H9 (cell line): ENCODE results near the gene RUNX1. TPM values are rescaled to one million over a fixed set of nuclear protein-coding genes. Genes with fewer than 3 reads are reported as not detected.

Source experiments
- DNase-seq: peaks from one replicate; pipeline ENCODE4 v3.0.0-alpha.2; 2017
- H2AFZ ChIP-seq: one replicate; pipeline ENCODE4 v1.6.1; 2013; ENCODE audit warnings: mild to moderate bottlenecking, low read length, control low read depth, moderate library complexity
- H2AK5ac ChIP-seq: 2 replicates; pipeline ENCODE4 v1.6.1; 2013; ENCODE audit warnings: low read length, control low read depth, mixed read lengths; ENCODE audit not compliant: insufficient read length
- H2BK120ac ChIP-seq: one replicate; pipeline ENCODE4 v1.6.1; 2013; ENCODE audit warnings: low read depth, mild to moderate bottlenecking, low read length, control low read depth, inconsistent platforms; ENCODE audit not compliant: poor library complexity, severe bottlenecking
- H2BK12ac ChIP-seq: 2 replicates; pipeline ENCODE4 v1.6.1; 2013; ENCODE audit warnings: low read length, control low read depth, mixed read lengths, low read depth; ENCODE audit not compliant: insufficient read length
- H2BK15ac ChIP-seq: 2 replicates; pipeline ENCODE4 v1.6.1; 2013; ENCODE audit warnings: low read depth, low read length, control low read depth
- H2BK20ac ChIP-seq: one replicate; pipeline ENCODE4 v1.6.1; 2013; ENCODE audit warnings: low read depth, mild to moderate bottlenecking, low read length, control low read depth, inconsistent platforms; ENCODE audit not compliant: poor library complexity, severe bottlenecking
- H2BK5ac ChIP-seq: 2 replicates; pipeline ENCODE4 v1.6.1; 2013; ENCODE audit warnings: low read length, control low read depth, mixed read lengths; ENCODE audit not compliant: insufficient read length
- H3K14ac ChIP-seq: 2 replicates; pipeline ENCODE4 v1.6.1; 2013; ENCODE audit warnings: low read length, control low read depth; ENCODE audit not compliant: insufficient read depth
- H3K18ac ChIP-seq: 2 replicates; pipeline ENCODE4 v1.6.1; 2013; ENCODE audit warnings: low read depth, mild to moderate bottlenecking, mixed read lengths, low read length, control low read depth; ENCODE audit not compliant: insufficient read length
- H3K23ac ChIP-seq: 2 replicates; pipeline ENCODE4 v1.6.1; 2013; ENCODE audit warnings: low read length, control low read depth, mixed read lengths, low read depth; ENCODE audit not compliant: insufficient read length
- H3K23me2 ChIP-seq: 2 replicates; pipeline ENCODE4 v1.6.1; 2013; ENCODE audit warnings: low read depth, mild to moderate bottlenecking, mixed read lengths, low read length, control low read depth; ENCODE audit not compliant: insufficient read length, poor library complexity, severe bottlenecking
- H3K27ac ChIP-seq: 2 replicates; pipeline ENCODE4 v1.5.1; 2013; ENCODE audit warnings: low read length, control low read depth, mixed read lengths, low read depth; ENCODE audit not compliant: insufficient read length
- H3K27me3 ChIP-seq: 2 replicates; pipeline ENCODE4 v1.6.1; 2013; ENCODE audit warnings: low read length, control low read depth, inconsistent platforms; ENCODE audit not compliant: insufficient read depth
- H3K4ac ChIP-seq: 2 replicates; pipeline ENCODE4 v1.6.1; 2013; ENCODE audit warnings: low read depth, mild to moderate bottlenecking, control low read depth, inconsistent platforms, low read length, moderate library complexity
- H3K4me1 ChIP-seq: 2 replicates; pipeline ENCODE4 v1.6.1; 2013; ENCODE audit warnings: low read length, control low read depth, inconsistent platforms; ENCODE audit not compliant: insufficient read depth
- H3K4me2 ChIP-seq: 2 replicates; pipeline ENCODE4 v1.6.1; 2013; ENCODE audit warnings: low read length, control low read depth, mixed read lengths; ENCODE audit not compliant: insufficient read length, insufficient read depth
- H3K56ac ChIP-seq: 2 replicates; pipeline ENCODE4 v1.6.1; 2013; ENCODE audit warnings: low read depth, mild to moderate bottlenecking, mixed read lengths, low read length, control low read depth; ENCODE audit not compliant: insufficient read length
- H3K79me1 ChIP-seq: 2 replicates; pipeline ENCODE4 v1.6.1; 2013; ENCODE audit warnings: low read depth, mild to moderate bottlenecking, moderate library complexity, low read length, control low read depth, inconsistent platforms; ENCODE audit not compliant: insufficient read depth, poor library complexity, severe bottlenecking
- H3K79me2 ChIP-seq: 2 replicates; pipeline ENCODE4 v1.6.1; 2013; ENCODE audit warnings: low read length, control low read depth, inconsistent platforms; ENCODE audit not compliant: insufficient read depth
- H3K9ac ChIP-seq: 2 replicates; pipeline ENCODE4 v1.6.1; 2013; ENCODE audit warnings: low read length, control low read depth, mixed read lengths; ENCODE audit not compliant: insufficient read length; ENCODE audit errors: extremely low read depth
- H3K9me3 ChIP-seq: one replicate; pipeline ENCODE4 v1.6.1; 2013; ENCODE audit warnings: low read depth, low read length, inconsistent platforms; ENCODE audit not compliant: control insufficient read depth
- H3T11ph ChIP-seq: one replicate; pipeline ENCODE4 v1.6.1; 2013; ENCODE audit warnings: mild to moderate bottlenecking, low read length, control low read depth, inconsistent platforms
- H4K20me1 ChIP-seq: one replicate; pipeline ENCODE4 v1.6.1; 2013; ENCODE audit not compliant: control insufficient read depth, insufficient read length, insufficient read depth
- H4K5ac ChIP-seq: 2 replicates; pipeline ENCODE4 v1.6.1; 2013; ENCODE audit warnings: low read depth, mild to moderate bottlenecking, mixed read lengths, low read length, control low read depth; ENCODE audit not compliant: insufficient read length
- H4K8ac ChIP-seq: replicated peaks from 2 replicates; pipeline ENCODE4 v1.6.1; 2013; ENCODE audit warnings: low read length, control low read depth, mixed read lengths, low read depth; ENCODE audit not compliant: insufficient read length
- H4K91ac ChIP-seq: 2 replicates; pipeline ENCODE4 v1.6.1; 2013; ENCODE audit warnings: low read depth, mild to moderate bottlenecking, moderate library complexity, mixed read lengths, low read length, control low read depth; ENCODE audit not compliant: insufficient read length
- H3K27ac Mint-ChIP-seq, 3 experiments: 2 replicates in 2 of 3; 3 replicates in 1 of 3; pipeline ENCODE4 v1.8.0; 2020 to 2021; ENCODE audit warnings: mixed read lengths in 3 of 3, mild to moderate bottlenecking in 1 of 3, moderate library complexity in 1 of 3
- H3K27me3 Mint-ChIP-seq: 2 replicates; pipeline ENCODE4 v1.8.0; 2021; ENCODE audit warnings: low read depth, mild to moderate bottlenecking, moderate library complexity, mixed read lengths
- H3K36me3 Mint-ChIP-seq, 3 experiments: 2 replicates in 2 of 3; 3 replicates in 1 of 3; pipeline ENCODE4 v1.8.0; 2020 to 2021; ENCODE audit warnings: low read depth in 3 of 3, mixed read lengths in 3 of 3; ENCODE audit not compliant: insufficient read depth in 1 of 3
- H3K4me1 Mint-ChIP-seq, 2 experiments: 2 replicates each; pipeline ENCODE4 v1.8.0; 2020; ENCODE audit warnings: mixed read lengths in 2 of 2
- H3K4me3 Mint-ChIP-seq, 2 experiments: 2 replicates in 1 of 2; 3 replicates in 1 of 2; pipeline ENCODE4 v1.8.0; 2020 to 2021; ENCODE audit warnings: mild to moderate bottlenecking in 2 of 2, mixed read lengths in 2 of 2, moderate library complexity in 1 of 2
- H3K9me3 Mint-ChIP-seq, 2 experiments: 2 replicates in 1 of 2; 3 replicates in 1 of 2; pipeline ENCODE4 v1.8.0; 2020; ENCODE audit warnings: mild to moderate bottlenecking in 2 of 2, mixed read lengths in 2 of 2, moderate library complexity in 1 of 2
- WGBS: extraction: QIAGEN DNeasy Blood & Tissue Kit; methylation state at CpG from one replicate; pipeline ENCODE4 v1.1.7; 2013; ENCODE audit warnings: missing lambda C conversion rate, low lambda C conversion rate, mixed read lengths; ENCODE audit not compliant: insufficient read length; ENCODE audit errors: extremely low coverage; 5-methylcytosine and 5-hydroxymethylcytosine counted together
- total RNA-seq: library from RNA; stranded (reverse); gene quantifications from 2 replicates; pipeline ENCODE4 v1.2.1, GENCODE V29; 2021
- TF ChIP-seq, protein P1 (sequence below): fragments of 200-600 bp; sonication (generic); conservative IDR thresholded peaks from 3 replicates; pipeline ENCODE4 v1.8.0; 2021; ENCODE audit warnings: antibody characterized with exemption, mild to moderate bottlenecking

The RUNX1 gene
- total RNA-seq, 1 experiment from 2014 or later: 0.72 TPM

DNA sequence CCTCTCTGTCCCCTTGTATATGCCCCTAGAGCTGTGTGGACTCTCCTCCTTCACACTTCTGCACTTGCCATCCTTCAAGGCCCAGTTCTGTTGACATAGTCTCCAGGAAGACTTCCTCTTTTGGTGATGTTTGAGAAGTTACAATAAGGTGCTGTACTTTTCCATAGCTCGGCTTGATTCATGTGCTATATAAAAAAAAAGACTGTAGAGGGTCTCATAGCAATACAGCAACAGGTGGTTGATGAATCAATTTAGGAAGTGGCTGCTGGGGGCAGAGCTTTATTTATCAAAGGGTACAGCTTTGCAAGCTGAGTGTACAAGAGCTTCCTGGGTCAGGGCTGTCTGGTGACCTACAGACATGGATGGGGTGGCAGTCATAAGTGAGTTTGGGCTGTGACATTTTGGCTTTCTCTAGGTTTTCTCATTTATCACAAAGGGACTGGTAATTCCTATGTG lies 102.7 kb downstream of the RUNX1 start:
- Histone ChIP-seq H3K4me1 (no peaks in the 10 kb centered on the region), H3K27ac (no peak overlapping the region), H3K56ac (no peak overlapping the region), H3K18ac (no peak overlapping the region), H3K14ac (no peak overlapping the region), H2AFZ (no peak overlapping the region), H3K23ac (no peak overlapping the region), H3K27me3 (no peaks in the 10 kb centered on the region), H3K4ac (no peak overlapping the region), H4K5ac (no peak overlapping the region), H3K4me2 (no peak overlapping the region), H3K9me3 (no peaks in the 10 kb centered on the region), H2AK5ac (no peak overlapping the region), H3T11ph (no peak overlapping the region), H3K9ac (no peak overlapping the region), H2BK15ac (no peak overlapping the region), H2BK120ac (no peak overlapping the region), H4K20me1 (no peaks in the 10 kb centered on the region), H3K23me2 (no peaks in the 10 kb centered on the region), H4K91ac (no peak overlapping the region), H3K79me2 (no peaks in the 10 kb centered on the region), H2BK5ac (no peak overlapping the region), H3K79me1 (no peaks in the 10 kb centered on the region), H2BK20ac (no peak overlapping the region), H4K8ac (no peak overlapping the region), H2BK12ac (no peak overlapping the region)
- Mint-ChIP-seq H3K36me3 (no peaks in the 10 kb centered on the region), H3K27me3 (peaks cover 13% of the 10 kb centered on the region), H3K4me3 (no peak overlapping the region), H3K9me3 (no peaks in the 10 kb centered on the region), H3K4me1 (peaks cover under 1 to 4% of the 10 kb centered on the region in 2 experiments), H3K27ac (no peak overlapping the region)
- TF ChIP-seq, protein P1, sequence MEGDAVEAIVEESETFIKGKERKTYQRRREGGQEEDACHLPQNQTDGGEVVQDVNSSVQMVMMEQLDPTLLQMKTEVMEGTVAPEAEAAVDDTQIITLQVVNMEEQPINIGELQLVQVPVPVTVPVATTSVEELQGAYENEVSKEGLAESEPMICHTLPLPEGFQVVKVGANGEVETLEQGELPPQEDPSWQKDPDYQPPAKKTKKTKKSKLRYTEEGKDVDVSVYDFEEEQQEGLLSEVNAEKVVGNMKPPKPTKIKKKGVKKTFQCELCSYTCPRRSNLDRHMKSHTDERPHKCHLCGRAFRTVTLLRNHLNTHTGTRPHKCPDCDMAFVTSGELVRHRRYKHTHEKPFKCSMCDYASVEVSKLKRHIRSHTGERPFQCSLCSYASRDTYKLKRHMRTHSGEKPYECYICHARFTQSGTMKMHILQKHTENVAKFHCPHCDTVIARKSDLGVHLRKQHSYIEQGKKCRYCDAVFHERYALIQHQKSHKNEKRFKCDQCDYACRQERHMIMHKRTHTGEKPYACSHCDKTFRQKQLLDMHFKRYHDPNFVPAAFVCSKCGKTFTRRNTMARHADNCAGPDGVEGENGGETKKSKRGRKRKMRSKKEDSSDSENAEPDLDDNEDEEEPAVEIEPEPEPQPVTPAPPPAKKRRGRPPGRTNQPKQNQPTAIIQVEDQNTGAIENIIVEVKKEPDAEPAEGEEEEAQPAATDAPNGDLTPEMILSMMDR: no peak
- WGBS: no CpG with 5 or more reads among the region's 1 CpG
- no peak for DNase-seq
